Activated CD4-positive, alpha-beta T cell treated with anti-CD3 and anti-CD28 coated beads, Interleukin-2, amount 50 U/mL, for 1 hour (primary cell): ENCODE results near the gene CROCC.

Experiments
- DNase-seq: peaks from one replicate; pipeline ENCODE4 v3.0.0-alpha.2; 2020

The CROCC gene

GRCh38 chr1:16971341-16972188 is 49.8 kb downstream of the CROCC start:
- no peak for DNase-seq

- DNase-seq: no peak
These were observed 50.6 kb downstream of the CROCC start for GRCh38 chr1:16972189-16972895.

- no peak for DNase-seq
These were observed 51.5 kb downstream of the CROCC start for GRCh38 chr1:16973215-16973614.

GRCh38 chr1:16975211-16975610 is 53.5 kb downstream of the CROCC start:
- no peak for DNase-seq

GRCh38 chr1:16975838-16976237 is 54.1 kb downstream of the CROCC start:
- DNase-seq: no peak

GRCh38 chr1:16976966-16977365 is 55.2 kb downstream of the CROCC start:
- DNase-seq: no peak

GRCh38 chr1:16977377-16977776 is 55.6 kb downstream of the CROCC start:
- no peak for DNase-seq

GRCh38 chr1:16978139-16978538 is 56.4 kb downstream of the CROCC start:
- DNase-seq: no peak

- no peak for DNase-seq
These were observed 57.1 kb downstream of the CROCC start for GRCh38 chr1:16978567-16979474.

GRCh38 chr1:16979475-16980327 is 58.0 kb downstream of the CROCC start:
- DNase-seq: no peak

- DNase-seq: no peak
These were observed 58.9 kb downstream of the CROCC start, which contains the start of gene MFAP2 for GRCh38 chr1:16980473-16981268. TSS of gene MFAP2 (minus strand) at chr1:16980620. CDS start at chr1:16978273, 2,347 bp downstream.

GRCh38 chr1:16981269-16981849 is 59.6 kb downstream of the CROCC start:
- no peak for DNase-seq

GRCh38 chr1:16982902-16983301 is 61.2 kb downstream of the CROCC start:
- DNase-seq: no peak

GRCh38 chr1:16983649-16984048 is 61.9 kb downstream of the CROCC start:
- DNase-seq: no peak

GRCh38 chr1:16984717-16985116 is 63.0 kb downstream of the CROCC start:
- no peak for DNase-seq

- no peak for DNase-seq
These were observed 64.4 kb downstream of the CROCC start for GRCh38 chr1:16986113-16986512.

- DNase-seq: no peak
These were observed 64.8 kb downstream of the CROCC start for GRCh38 chr1:16986560-16986959.

- no peak for DNase-seq
These were observed 65.2 kb downstream of the CROCC start for GRCh38 chr1:16986962-16987361.

GRCh38 chr1:16988210-16988609 is 66.5 kb downstream of the CROCC start:
- no peak for DNase-seq

- no peak for DNase-seq
These were observed 68.1 kb downstream of the CROCC start for GRCh38 chr1:16989676-16990391.
